ENCODE results near the gene SLC9C2. TPM values are rescaled to one million over a fixed set of nuclear protein-coding genes. Genes with fewer than 3 reads are reported as not detected.
"Not testable (repeated sequence)": the region's sequence is repeated elsewhere in the genome, so short reads cannot be mapped to it uniquely, and the experiment has no call there.

SLC9C2 gene
- total RNA-seq, 1 donor from 2014 or later, result 0.26 TPM

DNA sequence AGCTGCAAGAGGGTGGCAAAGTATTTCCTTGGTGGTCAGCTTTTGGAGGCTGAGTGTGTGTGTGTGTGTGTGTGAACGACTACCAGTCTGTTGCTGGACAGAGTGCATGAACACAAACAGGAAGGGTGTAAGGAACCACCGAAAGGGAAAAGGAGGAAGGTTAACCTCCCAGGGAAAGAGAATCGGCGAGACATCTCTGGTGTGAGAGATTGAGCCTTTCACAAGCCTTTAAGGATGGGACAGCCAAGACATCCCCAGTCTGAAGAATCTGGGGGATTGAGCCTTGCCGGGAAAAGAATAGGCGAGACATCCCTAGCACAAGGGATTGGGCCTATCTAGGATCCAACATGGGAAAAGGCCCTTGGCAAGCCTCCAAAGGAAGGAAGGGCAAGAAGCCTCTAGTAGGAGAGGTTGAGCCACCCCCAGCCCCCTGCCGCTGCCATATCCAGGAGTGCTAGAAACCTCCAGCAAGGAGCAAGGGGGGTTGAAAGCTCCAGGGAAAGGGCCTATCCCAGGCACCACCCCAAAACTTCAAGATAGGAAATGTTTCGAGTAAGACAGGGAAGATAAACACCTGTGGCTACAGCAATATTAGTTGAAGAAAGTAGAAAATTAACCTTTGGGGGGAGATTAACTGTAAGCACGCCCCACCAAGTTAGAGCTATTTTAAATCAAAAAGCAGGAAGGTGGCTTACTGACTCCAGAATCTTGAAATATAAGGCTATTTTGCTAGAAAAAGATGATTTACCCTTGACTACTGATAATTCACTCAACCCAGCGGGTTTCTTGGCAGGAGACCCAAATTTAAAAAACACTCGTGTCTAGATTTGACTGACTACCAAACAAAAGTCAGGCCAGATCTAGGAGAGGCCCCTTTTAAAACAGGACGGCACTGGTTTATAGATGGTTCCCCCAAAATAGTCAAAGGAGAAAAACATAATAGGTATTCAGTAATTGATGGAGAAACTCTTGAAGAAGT lies 35.5 kb upstream of the SLC9C2 start:
- no peak for TF ChIP-seq CTCF (IDR thresholded peaks at IDR 0.05)
- no peak for ATAC-seq
- Histone ChIP-seq H3K27ac (no peak overlapping the region), H3K9me3 (no peaks in the 10 kb centered on the region), H3K27me3 (no peaks in the 10 kb centered on the region), H3K4me3 (no peak overlapping the region), H3K36me3 (no peaks in the 10 kb centered on the region), H3K4me1 (no peaks in the 10 kb centered on the region)
- no peak for DNase-seq
- intact Hi-C loops (cut with DNase I), result no loop called here

GRCh38 chr1:173637236-173638042 lies 34.6 kb upstream of the SLC9C2 start:
- H3K9me3 ChIP-seq; H3K27ac ChIP-seq; DNase-seq; intact Hi-C loops (cut with DNase I); H3K4me1 ChIP-seq; H3K4me3 ChIP-seq; H3K27me3 ChIP-seq; ATAC-seq; H3K36me3 ChIP-seq: not testable (repeated sequence)

- Histone ChIP-seq H3K36me3 (no peaks in the 10 kb centered on the region), H3K4me1 (no peaks in the 10 kb centered on the region), H3K4me3 (no peak within 1 kb of the TSS), H3K27me3 (no peaks in the 10 kb centered on the region), H3K9me3 (no peaks in the 10 kb centered on the region), H3K27ac (no peak within 1 kb of the TSS)
- intact Hi-C loops (cut with DNase I), result no loop called here
- no peak for DNase-seq
- no peak for ATAC-seq
- no peak for TF ChIP-seq CTCF (IDR thresholded peaks at IDR 0.05)
Observed at GRCh38 chr1:173635116-173635515, 32.2 kb upstream of the SLC9C2 start, which contains the start of gene TEX50. TEX50 (plus strand) TSS chr1:173635338; CDS start chr1:173635522, 184 bp downstream.

DNA sequence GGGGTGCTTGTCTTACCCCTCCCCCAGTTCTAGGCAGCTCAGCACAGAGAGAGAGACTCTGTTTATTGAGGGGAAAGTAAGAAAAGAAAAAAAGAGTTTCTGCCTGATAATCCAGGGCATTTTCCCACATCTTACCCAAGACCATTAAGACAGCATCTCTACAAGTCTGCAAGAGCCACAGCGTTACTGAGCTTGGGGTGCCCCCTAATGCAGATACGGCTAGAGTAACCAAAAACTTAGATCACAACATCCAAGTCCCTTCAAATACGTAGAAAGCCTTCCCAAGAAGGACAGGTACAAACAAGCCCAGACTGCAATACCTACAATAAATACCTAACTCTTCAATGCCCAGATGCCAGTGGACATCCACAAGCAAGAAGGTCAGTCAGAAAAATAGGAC lies 26.0 kb upstream of the SLC9C2 start:
- H3K9me3 ChIP-seq, result no peaks in the 10 kb centered on the region
- no peak for TF ChIP-seq CTCF (IDR thresholded peaks at IDR 0.05)
- H3K36me3 ChIP-seq, result no peaks in the 10 kb centered on the region
- ATAC-seq, result no peak
- DNase-seq, result no peak
- H3K4me3 ChIP-seq, result no peak overlapping the region
- intact Hi-C loops (cut with DNase I), result no loop called here
- H3K27me3 ChIP-seq, result no peaks in the 10 kb centered on the region
- H3K4me1 ChIP-seq, result no peaks in the 10 kb centered on the region
- H3K27ac ChIP-seq, result no peak overlapping the region

DNA sequence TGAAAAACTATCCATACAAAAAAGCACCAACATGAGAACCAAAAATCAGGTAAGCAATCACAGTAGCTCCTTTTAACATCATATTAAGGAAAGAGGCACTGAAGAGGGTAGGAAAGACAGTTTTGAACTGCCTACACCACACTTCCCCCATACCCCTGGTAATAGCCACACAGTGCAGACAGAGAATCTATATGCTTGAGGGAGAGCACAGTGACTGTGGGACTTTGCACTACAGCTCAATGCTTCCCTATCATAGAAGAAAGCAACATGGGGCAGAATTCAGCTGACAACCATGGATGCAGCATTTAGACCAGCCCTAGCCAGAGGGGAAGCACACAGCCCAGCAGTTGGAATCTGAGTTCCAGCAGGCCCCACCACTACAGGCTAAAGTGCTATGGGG lies 24.4 kb upstream of the SLC9C2 start:
- H3K4me3 ChIP-seq, result no peak overlapping the region
- no peak overlapping the region for H3K27ac ChIP-seq
- H3K36me3 ChIP-seq, result no peaks in the 10 kb centered on the region
- ATAC-seq (no peak), DNase-seq (no peak)
- no peaks in the 10 kb centered on the region for H3K9me3 ChIP-seq
- TF ChIP-seq CTCF (IDR thresholded peaks at IDR 0.05), result no peak
- H3K27me3 ChIP-seq, result no peaks in the 10 kb centered on the region
- intact Hi-C loops (cut with DNase I), result no loop called here
- no peaks in the 10 kb centered on the region for H3K4me1 ChIP-seq

GRCh38 chr1:173616859-173617258 lies 14.0 kb upstream of the SLC9C2 start:
- Histone ChIP-seq H3K27me3 (no peaks in the 10 kb centered on the region), H3K4me1 (no peaks in the 10 kb centered on the region), H3K9me3 (no peaks in the 10 kb centered on the region), H3K27ac (no peak overlapping the region), H3K4me3 (no peak overlapping the region), H3K36me3 (no peaks in the 10 kb centered on the region)
- DNase-seq, result no peak
- intact Hi-C loops (cut with DNase I), result no loop called here
- ATAC-seq, result no peak
- TF ChIP-seq CTCF (IDR thresholded peaks at IDR 0.05), result no peak

GRCh38 chr1:173613086-173613485 lies 10.2 kb upstream of the SLC9C2 start:
- DNase-seq; H3K36me3 ChIP-seq; H3K4me3 ChIP-seq; H3K9me3 ChIP-seq; H3K27ac ChIP-seq; H3K27me3 ChIP-seq; intact Hi-C loops (cut with DNase I); H3K4me1 ChIP-seq; ATAC-seq: not testable (repeated sequence)
